GM21515 (cell line): Measurements from ENCODE around the gene MYO9B.
A peak's percentile ranks its signal among the peaks of the same experiment; 100 is the strongest.

Source experiments
- ATAC-seq: cut with Tn5 transposase; IDR thresholded peaks from one replicate; pipeline ENCODE4 v1.9.1; 2021; ENCODE audit not compliant: unreplicated experiment

MYO9B gene

DNA sequence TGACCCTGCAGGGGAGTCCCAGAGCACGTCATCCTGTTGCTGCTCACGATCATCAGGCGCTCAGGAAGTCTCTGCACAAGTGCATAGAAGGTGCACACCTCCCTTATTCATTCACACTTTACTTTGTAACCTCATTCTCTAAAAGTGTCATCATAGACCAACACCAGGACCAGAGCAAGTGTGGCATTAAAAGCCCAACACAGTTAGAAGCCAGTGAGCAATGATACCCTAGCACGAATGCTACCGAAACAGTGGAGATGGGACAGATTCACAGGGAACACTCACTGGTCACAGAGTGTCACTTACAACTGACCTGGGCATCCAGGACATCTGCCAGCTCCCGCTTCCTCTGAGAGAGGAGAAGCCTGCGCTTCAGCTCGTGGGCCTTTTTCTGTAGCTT lies 17.3 kb upstream of the MYO9B start:
- no peak for ATAC-seq

DNA sequence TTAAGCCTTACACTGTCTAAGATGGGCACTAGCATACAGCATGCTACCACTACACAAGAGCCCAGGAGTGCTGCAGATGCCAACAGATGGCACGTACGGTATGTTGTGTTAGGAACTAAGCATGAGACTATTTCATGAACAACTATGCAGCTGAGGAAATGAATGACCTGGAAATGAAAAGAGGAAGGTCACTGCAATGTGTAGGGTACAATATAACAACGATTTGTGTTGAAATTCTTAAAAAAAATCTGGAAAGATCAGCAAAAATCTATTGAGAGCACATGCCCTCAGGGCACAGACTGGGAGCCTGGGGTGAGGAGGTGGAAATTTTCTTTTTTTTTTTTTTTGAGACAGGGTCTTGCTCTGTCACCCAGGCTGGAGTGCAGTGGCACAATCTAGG lies 14.8 kb upstream of the MYO9B start:
- no peak for ATAC-seq

DNA sequence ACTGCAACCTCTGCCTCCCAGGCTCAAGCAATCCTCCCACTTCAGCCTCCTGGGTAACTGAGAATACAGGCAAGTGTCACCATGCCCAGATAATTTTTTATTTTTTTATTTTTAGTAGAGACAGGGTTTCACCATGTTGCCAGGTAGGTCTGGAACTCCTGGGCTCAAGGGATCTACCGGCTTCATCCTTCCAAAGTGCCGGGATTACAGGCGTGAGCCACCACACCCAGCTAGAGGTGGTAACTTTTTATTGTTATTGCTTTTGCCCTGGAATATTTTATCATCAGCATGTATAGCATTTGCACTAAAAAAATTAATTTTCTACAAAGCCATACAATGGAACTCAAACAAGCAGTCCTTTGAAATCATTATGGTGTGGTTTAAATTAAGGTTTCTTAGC lies 14.4 kb upstream of the MYO9B start:
- no peak for ATAC-seq

DNA sequence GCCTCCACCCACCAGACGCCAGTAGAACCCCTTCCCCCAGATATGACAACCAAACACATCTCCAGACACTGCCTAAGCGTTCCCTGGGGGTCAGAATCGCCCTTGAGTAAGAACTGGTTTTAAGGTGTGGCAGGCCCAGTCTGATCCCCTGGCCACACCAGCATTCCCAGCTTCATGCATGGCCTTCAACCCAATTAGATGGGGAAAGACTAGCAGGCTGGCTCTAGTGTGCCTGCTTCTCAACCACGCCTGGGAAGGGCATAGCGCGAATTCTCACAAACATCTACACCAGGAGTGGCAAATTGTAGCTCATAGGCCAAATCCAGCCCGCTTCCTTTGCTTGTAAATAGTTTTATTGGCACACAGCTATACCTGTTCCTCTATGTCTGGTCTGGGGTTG lies 13.9 kb upstream of the MYO9B start:
- no peak for ATAC-seq

DNA sequence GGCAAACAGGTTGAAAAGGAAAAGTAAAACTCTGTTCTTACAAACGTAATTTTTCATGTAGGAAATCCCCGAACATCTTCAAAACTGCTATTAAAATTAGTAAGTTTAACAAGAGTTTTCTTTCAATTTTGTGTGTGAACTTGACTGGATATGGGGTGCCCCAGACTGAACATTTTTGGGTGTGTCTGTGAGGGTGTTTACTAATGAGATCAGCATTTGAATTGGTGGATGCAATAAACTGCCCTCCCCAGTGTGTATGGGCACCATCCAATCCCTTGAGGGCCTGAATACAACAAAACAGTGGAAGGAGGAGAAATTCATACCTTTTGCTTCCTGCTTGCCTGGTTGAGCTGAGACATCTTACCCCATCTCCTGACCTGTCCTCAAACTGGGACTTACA lies 12.1 kb upstream of the MYO9B start:
- ATAC-seq, result no peak

DNA sequence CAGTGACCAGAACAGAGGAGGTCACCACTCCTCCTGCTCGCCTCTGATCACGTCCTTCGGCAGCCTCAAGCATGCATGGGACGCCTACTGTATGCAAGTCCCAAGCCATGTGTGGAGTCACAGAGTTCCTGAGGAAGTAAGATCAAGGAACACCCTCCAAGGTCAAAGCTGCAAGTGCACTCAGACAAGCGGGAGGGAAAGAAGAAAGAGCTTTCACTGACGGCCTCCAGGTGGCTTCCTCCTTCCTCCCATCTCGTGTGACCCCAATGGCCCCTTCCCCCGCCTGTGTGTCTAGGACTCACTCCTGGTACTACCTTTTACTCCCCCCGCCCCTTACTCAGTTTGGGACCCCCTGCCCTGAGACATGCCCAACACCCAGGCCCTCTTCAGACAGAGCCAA lies 6.4 kb upstream of the MYO9B start:
- ATAC-seq, result no peak

DNA sequence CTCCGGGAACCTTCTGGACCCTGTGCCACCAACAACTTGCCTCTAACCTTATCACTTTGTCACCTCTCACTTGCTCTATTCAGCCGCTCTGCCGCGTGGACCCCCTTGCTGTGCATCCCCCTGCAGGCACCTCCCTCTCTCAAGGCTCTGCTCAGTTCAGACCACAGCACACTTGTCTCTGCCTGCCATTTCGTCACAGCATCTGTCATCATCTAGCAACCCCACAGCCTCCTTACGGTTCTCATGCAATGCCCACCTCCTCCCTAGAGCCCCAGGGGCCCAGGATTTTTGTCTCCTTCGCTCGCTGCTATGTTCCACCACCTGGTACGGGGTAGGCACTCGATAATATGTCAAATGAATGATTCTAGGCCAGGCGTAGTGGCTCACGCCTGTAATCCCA lies 5.2 kb upstream of the MYO9B start:
- ATAC-seq, result no peak

DNA sequence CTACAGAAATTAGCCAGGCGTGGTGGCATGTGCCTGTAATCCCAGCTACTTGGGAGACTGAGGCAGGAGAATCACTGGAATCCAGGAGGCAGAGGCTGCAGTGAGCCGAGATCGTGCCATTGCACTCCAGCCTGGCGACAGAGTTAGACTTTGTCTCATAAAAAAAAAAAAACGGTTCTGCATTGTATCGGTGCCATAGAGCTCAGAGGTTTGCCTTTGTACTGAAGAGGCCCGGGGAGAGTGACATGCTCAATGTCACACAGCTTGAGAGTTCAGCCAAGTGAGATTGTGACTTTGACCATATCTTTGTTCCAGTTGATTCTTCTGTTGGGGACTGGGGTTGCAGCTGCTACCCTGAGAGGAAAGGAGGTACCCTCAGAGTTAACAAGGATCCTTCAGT lies 4.7 kb upstream of the MYO9B start:
- no peak for ATAC-seq

DNA sequence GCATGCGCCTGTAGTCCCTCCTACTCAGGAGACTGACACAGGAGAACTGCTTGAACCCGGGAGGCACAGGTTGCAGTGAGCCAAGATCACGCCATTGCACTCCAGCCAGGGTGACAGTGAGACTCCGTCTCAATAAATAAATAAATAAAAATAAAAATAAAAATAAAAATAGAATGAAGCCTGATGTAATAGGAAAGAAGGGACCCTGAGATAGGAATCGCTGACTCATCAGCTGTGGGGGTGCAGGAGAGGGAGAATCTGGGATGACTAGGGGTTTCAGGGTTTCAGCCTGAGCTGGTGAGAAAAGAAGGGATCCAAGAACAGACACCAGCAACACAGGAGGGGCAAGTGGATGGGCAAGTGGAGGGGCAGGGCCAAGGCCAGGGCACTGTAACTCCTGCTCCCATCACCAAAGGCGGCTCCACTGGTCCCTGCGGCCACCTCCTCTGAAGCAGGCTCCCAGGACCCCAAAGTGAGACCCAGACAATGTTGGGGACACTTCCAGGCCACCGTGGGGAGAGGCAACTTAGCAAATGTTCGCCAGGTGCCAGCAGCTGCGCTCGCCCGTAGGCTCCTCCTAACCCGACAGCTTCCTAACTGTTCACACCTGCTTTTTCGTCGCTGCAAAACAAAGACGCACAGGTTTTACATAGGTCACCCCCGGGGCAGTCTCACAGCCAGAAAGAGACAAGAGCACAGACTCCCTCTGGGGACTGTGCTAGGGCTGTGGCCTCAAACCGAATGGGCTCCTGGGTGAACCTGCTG lies 1.5 kb upstream of the MYO9B start:
- ATAC-seq, result no peak

DNA sequence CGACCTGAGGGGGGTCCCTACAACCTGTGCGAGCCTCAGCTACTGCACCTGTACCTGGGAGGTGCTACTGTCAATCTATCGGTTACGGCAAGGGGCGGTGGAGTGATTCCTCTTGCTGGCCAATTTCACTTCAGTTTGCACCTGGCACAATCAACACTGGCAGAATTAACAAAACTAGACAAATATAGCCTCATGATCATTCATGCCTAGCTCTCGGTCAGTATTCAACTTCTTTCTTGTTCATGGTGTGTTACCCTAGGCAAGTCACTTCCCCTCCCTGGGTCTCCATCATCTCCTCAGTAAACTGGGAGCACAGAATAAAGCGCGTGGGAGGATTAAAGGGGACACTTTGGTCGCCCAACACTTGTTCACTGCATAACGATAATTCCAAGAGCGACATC lies 943 bp upstream of the MYO9B start:
- ATAC-seq, result no peak

DNA sequence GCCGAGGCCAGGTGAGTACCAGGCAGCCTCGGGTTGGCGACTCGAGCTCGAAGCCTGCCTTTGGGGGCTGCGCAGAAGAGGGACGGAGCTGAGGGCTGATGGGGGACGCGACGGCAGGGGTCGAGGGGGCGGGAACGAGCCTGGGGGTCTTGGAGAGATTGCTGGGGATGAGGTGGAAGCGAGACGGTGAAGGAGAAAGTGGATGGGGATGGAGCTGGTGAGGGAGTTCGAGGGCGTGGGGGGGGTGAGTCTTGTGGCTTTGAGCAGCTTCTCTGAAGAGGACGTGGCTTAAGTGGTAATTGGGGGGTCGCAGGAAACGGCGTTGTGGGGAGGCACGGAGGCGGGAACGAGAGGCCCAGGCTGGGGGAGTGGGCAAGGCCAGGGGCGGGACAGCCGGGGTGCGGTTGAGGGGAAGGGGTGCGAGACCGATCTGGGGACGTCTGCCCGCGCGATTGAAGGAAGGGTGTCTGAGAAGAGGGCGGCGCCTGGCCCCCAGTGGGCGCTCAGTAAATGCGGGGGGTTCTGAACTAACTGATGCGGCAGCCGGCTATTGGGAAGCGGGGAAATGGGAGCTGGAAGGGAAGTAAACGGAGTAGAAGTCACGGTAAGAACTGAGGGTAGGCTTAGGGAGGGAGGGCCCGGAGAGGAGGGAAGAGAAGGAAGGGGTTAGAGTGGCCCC lies 426 bp downstream of the MYO9B start:
- ATAC-seq, result no peak

DNA sequence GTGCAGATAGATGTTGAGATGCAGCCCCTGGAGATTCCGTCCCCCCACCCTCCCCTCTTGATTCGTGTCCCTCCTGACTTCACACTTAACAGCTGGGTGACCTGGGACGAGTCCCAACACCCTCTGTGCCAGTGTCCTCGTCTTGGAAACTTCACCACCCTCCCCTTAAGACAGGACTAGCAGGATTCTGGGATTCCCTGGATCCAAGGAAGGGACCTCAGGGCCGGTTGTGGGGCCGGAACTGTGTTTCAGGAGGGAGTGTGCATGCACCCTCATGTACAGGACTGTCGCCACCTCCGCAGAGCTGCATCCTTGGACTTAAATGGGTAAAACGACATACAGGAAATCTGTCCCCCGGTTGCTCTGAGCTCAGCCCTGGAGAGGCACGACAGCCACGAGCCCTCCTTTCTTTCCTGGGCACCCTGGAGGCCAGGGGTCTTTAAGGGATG lies 990 bp downstream of the MYO9B start:
- ATAC-seq, result no peak

DNA sequence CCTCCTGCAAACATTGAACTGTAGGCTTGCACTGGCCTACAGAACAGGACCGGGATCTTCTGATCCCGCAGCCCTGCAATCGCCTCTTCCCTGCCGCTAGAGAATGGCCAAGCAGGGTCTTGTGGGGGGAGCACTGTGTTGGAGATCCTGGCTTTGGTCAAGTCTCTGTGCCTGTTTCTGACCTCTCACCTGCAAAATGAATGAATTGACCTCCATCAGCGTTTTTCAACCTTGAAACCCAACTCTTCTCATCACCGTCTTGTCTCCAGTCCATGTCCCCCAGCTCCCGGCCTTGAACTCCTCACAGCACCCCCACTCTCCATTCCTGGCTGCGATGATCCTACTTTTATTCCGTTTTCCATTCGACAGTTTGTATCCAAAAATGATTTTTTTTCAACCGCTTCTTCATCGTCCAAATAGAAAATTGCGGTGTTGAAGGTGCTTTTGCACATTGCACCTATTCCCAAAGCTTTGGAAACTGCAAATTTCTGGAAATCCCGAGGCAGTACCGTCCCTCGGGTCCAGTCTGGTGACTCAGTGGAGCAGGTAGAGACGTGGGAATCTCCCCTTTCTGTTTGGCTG lies 2.0 kb downstream of the MYO9B start:
- ATAC-seq, result no peak

DNA sequence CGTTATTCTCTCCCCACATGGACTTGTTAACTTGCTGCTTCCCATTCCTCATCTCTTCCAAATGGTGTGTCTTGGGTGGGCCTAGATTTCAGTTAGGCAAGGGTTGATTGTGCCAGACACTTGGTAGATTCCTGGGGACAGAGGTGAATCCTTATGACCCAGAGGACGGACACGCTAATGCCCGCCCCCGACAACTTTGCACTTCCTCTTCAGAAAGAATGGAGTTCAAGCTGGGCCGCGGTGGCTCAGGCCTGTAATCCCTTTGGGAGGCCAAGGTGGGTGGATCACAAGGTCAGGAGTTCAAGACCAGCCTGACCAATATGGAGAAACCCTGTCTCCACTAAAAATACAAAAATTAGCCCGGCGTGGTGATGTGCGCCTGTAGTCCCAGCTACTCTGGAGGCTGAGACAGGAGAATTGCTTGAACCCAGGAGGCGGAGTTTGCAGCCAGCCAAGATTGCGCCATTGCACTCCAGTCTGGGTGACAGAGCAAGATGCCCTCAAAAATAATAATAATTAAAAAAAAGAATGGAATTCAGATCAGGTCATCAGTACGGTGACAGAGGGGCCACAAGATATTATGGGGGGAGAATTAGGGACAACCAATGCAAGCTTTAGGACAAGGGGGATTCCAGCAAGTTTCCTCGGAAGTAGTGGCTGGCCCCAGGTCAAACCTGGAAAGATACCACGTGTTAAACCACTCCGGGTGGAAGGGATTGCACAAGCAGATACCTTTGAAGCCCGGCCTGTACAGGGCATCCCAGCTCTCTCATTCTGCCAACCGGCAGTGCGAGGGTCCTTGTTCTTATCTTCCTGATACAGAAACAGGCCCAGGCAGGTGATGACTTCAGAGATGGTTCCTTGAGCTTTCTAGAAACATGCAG lies 2.7 kb downstream of the MYO9B start:
- no peak for ATAC-seq

DNA sequence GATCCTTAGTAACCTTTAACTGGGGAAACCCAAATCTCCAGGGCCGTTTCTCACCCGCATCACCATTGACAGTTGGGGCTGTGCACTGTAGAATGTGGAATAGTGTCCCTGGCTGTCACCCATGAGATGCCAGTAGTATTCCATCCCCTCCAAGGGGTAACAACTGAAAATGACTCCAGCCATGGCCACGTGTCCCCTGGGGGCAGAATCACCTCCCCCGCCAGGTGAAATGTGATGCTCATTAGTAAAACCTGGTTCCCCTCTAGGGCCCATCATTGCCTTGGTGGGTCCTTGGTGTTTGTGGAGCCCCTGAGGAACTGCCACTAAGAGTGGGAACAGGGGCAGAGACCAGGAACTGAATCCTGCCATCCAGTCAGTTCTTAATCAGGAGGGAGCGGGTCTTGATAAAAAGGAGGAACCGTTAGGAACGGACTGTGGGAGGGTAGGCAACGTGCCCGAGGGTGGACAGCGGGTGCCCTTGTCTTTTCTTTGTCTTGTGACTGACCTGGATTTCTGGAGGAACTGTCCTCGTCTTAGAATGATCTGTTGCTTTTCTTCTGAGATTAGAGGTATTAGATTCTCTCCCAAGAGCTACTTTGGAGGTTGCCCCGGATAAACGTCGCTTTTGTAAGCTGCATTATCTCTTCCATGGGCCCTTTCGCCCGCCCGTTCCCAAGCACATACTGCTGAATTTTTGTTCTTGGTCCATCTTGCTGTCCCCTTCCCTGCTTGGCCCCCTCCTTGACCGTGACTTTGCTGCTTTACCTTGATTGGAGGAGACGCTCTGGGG lies 3.5 kb downstream of the MYO9B start:
- ATAC-seq, result no peak

DNA sequence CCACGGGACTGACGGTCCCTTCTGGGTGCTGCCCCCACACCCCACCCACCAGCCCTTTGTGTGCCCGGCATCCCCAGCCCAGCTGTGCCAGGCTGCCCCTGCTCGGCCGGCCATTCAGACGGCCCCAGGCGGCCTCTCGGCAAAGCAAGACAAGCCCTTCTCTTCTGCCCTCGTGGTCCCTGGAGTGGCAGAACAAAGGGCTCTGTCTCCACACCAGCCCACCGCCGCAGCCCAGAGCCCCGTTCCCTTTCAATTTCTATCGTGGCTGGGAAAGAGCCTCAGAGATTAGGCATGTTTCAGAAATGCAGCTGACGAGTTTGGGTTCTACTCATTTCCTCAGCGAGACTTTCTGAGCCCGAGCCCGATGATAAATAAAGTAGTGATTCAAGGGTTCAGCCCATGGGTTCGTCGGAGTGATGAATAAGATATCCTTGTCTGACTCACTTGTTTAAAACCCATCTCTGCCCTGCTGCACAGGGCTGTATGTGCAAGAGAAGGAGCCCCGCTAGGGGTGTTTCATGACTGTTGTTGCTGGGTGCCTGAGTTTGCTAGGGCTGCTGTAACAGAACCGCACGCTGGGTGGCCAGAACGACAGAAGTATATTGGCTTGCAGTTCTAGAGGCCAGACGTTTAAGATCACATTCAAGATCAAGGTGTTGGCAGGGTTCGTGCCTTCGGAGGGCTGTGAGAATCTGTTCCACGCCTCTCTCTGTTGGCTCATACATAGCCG lies 4.3 kb downstream of the MYO9B start:
- ATAC-seq, result peak; percentile 26

DNA sequence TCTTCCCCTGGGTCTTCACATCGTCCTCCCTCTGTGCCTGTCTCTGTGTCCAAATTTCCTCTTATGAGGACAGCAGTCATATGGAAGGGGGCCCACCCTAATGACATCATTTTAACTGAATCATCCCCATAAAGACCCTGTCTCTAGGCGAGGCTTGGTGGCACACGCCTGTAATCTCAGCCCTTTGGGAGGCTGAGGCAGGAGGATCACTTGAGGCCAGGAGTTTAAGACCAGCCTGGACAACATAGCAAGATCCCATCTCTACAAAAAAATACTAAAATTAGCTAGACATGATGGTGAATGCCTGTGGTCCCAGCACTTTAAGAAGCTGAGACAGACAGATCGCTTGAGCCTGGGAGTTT lies 4.8 kb downstream of the MYO9B start:
- no peak for ATAC-seq

DNA sequence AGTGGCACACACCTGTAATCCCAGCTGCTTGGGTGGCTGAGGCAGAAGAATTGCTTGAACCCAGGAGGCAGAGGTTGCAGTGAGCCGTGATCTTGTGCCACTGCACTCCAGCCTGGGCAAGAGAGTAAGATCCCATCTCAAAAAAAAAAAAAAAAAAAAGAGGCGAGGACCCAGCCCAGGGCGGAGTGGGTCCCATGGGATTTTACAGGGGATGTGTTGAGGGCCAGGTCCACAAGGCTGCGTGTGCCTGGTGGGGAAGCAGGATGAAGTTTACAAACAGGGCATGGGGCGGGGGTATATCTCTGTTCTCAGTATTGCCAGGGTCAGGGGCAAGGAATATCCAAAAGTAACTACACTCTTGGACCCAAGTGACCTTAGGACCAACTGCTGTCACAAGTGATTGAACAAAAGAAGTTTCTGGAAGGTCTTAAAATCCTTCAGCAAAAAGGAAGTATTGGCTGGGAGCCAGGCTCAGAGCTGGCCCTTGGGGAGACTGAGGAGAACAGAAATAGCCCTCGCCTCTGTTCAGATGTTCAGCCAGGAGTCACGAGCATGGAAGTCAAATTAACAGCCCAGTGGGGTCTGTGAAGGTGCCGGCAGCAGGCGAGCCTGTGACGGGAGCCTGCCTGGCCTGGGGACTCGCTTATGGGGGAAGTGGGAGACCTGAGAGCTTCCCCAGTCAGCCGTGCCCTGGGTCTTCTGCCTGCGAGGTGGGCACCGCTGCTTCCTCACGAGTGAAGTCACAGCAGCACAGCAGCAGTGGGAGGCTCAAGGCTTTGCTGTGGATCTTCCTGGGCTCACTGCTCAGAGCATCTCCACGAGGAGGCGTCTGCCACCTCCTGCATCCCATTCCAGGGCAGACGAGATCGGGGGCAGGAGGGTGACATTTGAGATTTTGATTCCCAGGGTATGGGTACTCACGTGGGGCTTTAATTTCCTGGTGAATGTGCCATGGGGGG lies 6.4 kb downstream of the MYO9B start:
- no peak for ATAC-seq

DNA sequence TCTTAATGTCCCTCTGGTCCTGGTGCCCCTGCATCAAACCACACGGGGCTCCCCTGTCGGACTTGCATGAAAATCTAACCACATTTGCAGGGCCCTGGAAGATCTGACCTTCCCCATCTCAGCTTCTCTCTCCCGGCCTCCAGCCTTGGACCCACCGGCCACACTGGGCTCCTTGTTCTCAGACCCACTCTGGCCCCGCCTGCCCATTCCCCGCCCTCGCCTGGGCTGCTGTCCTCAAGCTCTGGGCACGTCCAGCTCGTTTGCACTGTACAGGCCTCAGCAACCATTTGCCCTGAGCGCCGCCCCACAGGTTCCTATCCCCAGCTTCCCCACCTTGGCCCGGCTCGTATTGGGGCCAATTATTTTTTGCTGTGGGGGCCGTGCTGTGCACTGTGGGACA lies 10.5 kb downstream of the MYO9B start:
- ATAC-seq, result no peak
